ENCODE data around the gene ZNF277. TPM values are rescaled to one million over a fixed set of nuclear protein-coding genes. Genes with fewer than 3 reads are reported as not detected.

ZNF277 gene
- total RNA-seq, 4 donors from 2014 or later, result 18.3 to 25.6 (median 19.5) TPM

GRCh38 chr7:112171673-112172072, 34.8 kb upstream of the ZNF277 start:
- H3K36me3 ChIP-seq, result no peaks in the 10 kb centered on the region
- H3K27ac ChIP-seq, result no peak overlapping the region
- H3K4me1 ChIP-seq, result no peaks in the 10 kb centered on the region
- no peaks in the 10 kb centered on the region for H3K27me3 ChIP-seq
- H3K4me3 ChIP-seq, result no peak overlapping the region
- DNase-seq, result no peak
- H3K9me3 ChIP-seq, result no peaks in the 10 kb centered on the region
- TF ChIP-seq, protein P1, sequence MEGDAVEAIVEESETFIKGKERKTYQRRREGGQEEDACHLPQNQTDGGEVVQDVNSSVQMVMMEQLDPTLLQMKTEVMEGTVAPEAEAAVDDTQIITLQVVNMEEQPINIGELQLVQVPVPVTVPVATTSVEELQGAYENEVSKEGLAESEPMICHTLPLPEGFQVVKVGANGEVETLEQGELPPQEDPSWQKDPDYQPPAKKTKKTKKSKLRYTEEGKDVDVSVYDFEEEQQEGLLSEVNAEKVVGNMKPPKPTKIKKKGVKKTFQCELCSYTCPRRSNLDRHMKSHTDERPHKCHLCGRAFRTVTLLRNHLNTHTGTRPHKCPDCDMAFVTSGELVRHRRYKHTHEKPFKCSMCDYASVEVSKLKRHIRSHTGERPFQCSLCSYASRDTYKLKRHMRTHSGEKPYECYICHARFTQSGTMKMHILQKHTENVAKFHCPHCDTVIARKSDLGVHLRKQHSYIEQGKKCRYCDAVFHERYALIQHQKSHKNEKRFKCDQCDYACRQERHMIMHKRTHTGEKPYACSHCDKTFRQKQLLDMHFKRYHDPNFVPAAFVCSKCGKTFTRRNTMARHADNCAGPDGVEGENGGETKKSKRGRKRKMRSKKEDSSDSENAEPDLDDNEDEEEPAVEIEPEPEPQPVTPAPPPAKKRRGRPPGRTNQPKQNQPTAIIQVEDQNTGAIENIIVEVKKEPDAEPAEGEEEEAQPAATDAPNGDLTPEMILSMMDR (IDR thresholded peaks at IDR 0.05), result no peak
- no peak for TF ChIP-seq POLR2A (IDR thresholded peaks at IDR 0.05)

- H3K9me3 ChIP-seq, result no peaks in the 10 kb centered on the region
- no peaks in the 10 kb centered on the region for H3K27me3 ChIP-seq
- no peak for DNase-seq
- H3K27ac ChIP-seq, result no peak overlapping the region
- H3K36me3 ChIP-seq, result no peaks in the 10 kb centered on the region
- no peaks in the 10 kb centered on the region for H3K4me1 ChIP-seq
- H3K4me3 ChIP-seq, result no peak overlapping the region
- TF ChIP-seq, protein P1 (IDR thresholded peaks at IDR 0.05), result no peak
- TF ChIP-seq POLR2A (IDR thresholded peaks at IDR 0.05), result no peak
Measured at GRCh38 chr7:112172870-112173567, 33.5 kb upstream of the ZNF277 start.

DNA sequence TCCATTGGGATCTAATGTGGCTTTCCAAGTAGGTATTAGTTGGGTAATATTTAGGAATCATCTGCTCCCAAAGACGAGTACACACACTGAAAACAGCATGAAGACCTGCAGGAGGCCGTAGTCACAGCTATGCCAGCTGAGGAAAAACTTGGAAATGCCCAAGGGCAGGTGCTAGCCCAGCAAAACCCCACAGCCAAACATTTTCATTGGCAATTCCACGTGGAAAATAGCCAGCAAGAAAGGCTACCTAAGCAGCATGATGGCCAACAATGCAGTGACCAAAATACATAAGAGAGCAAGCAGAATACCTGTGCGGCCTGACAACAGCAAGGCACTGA, 33.0 kb upstream of the ZNF277 start:
- Histone ChIP-seq H3K9me3 (no peaks in the 10 kb centered on the region), H3K27ac (no peak overlapping the region)
- TF ChIP-seq, protein P1 (IDR thresholded peaks at IDR 0.05), result no peak
- no peak for TF ChIP-seq POLR2A (IDR thresholded peaks at IDR 0.05)

DNA sequence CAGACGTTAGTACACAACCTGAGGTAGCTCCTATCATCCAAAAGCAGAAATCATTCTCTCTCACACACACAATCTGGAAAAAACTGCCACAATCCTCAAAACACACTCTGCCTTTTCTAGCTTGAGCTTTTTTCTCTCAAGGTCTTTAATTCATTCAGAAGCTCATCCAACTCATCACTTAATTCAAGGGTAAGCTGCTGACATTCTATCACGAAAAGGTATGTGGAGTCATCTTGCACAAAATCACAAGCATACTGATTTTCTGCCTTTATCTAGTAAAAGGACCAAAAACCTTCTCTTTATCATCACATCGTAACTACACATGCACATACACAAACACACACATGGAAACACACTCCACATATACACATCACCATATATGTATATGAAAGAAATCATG, 32.3 kb upstream of the ZNF277 start:
- Histone ChIP-seq H3K4me1 (no peaks in the 10 kb centered on the region), H3K36me3 (no peaks in the 10 kb centered on the region), H3K27me3 (no peaks in the 10 kb centered on the region), H3K9me3 (no peaks in the 10 kb centered on the region), H3K27ac (no peak overlapping the region), H3K4me3 (no peak overlapping the region)
- TF ChIP-seq POLR2A (IDR thresholded peaks at IDR 0.05), result no peak
- TF ChIP-seq, protein P1 (IDR thresholded peaks at IDR 0.05), result no peak
- no peak for DNase-seq

More for the DNA sequence above, 33.0 kb upstream of the ZNF277 start:
- DNase-seq, result no peak
- Histone ChIP-seq H3K27me3 (no peaks in the 10 kb centered on the region), H3K4me3 (no peak overlapping the region), H3K4me1 (no peaks in the 10 kb centered on the region), H3K36me3 (no peaks in the 10 kb centered on the region)

- H3K4me1 ChIP-seq, result no peaks in the 10 kb centered on the region
- no peaks in the 10 kb centered on the region for H3K36me3 ChIP-seq
- TF ChIP-seq POLR2A (IDR thresholded peaks at IDR 0.05), result no peak
- TF ChIP-seq, protein P1 (IDR thresholded peaks at IDR 0.05), result no peak
- no peaks in the 10 kb centered on the region for H3K9me3 ChIP-seq
- no peak overlapping the region for H3K27ac ChIP-seq
- DNase-seq, result no peak
- no peak overlapping the region for H3K4me3 ChIP-seq
- no peaks in the 10 kb centered on the region for H3K27me3 ChIP-seq
Measured at GRCh38 chr7:112176241-112176640, 30.3 kb upstream of the ZNF277 start.
